Activated T-helper 1 cell treated with anti-CD3 and anti-CD28 coated beads, Interleukin-12 subunit alpha, Interleukin-12 subunit beta, Interleukin-2, Interleukin-4 antibody, amounts not matched to agents 30 ng/mL and 10 ng/mL and 1 ng/mL, durations not matched to agents 14 hours and 24 hours and 36 hours (primary cell): ENCODE results near the gene COPG1. TPM values are rescaled to one million over a fixed set of nuclear protein-coding genes. Genes with fewer than 3 reads are reported as not detected.

Experiments used
- DNase-seq: peaks from one replicate; pipeline ENCODE4 v3.0.0; 2021; ENCODE audit warnings: low spot score
- H3K27ac Mint-ChIP-seq: one replicate; pipeline ENCODE4 v1.8.0; 2021; ENCODE audit warnings: mild to moderate bottlenecking, mixed read lengths
- H3K27me3 Mint-ChIP-seq: one replicate; pipeline ENCODE4 v1.8.0; 2022; ENCODE audit warnings: mild to moderate bottlenecking, moderate library complexity, mixed read lengths; ENCODE audit not compliant: insufficient read depth
- H3K36me3 Mint-ChIP-seq: one replicate; pipeline ENCODE4 v1.8.0; 2021; ENCODE audit warnings: low read depth, mixed read lengths
- H3K4me1 Mint-ChIP-seq: one replicate; pipeline ENCODE4 v1.8.0; 2021; ENCODE audit warnings: low read depth, mixed read lengths
- H3K4me3 Mint-ChIP-seq: one replicate; pipeline ENCODE4 v1.8.0; 2021; ENCODE audit warnings: mild to moderate bottlenecking, moderate library complexity, mixed read lengths
- H3K9me3 Mint-ChIP-seq: one replicate; pipeline ENCODE4 v1.8.0; 2021; ENCODE audit warnings: mixed read lengths
- intact Hi-C: fragments of 100-400 bp; cut with micrococcal nuclease; formaldehyde crosslinking; loops from one replicate; pipeline ENCODE4 v1.15.1; 2024
- total RNA-seq: library from RNA; stranded (reverse); gene quantifications from 2 replicates; pipeline ENCODE4 v1.2.3, GENCODE V29; 2022

The COPG1 gene
- total RNA-seq, 1 donor from 2014 or later = 160 TPM

- Mint-ChIP-seq H3K4me3 (peak overlapping the region; percentile 83), H3K36me3 (peaks cover 5% of the 10 kb centered on the region), H3K9me3 (no peaks in the 10 kb centered on the region), H3K27me3 (no peaks in the 10 kb centered on the region), H3K4me1 (peaks cover 39% of the 10 kb centered on the region), H3K27ac (peak overlapping the region; percentile 88)
- no peak for DNase-seq
- intact Hi-C loops = loop anchor here (1.0 to 10.0 kb wide), 5 partner anchors 32 to 665 kb away; partner anchors contain the start of genes CNBP and RAB43
Observed at GRCh38 chr3:129313665-129314385, 64.4 kb downstream of the COPG1 start.

- Mint-ChIP-seq H3K4me3 (peak overlapping the region; percentile 83), H3K27me3 (no peaks in the 10 kb centered on the region), H3K4me1 (peaks cover 38% of the 10 kb centered on the region), H3K36me3 (peaks cover 5% of the 10 kb centered on the region), H3K9me3 (no peaks in the 10 kb centered on the region), H3K27ac (peak overlapping the region; percentile 88)
- intact Hi-C loops = loop anchor here (1.0 to 10.0 kb wide), 6 partner anchors 32 to 665 kb away; partner anchors contain the start of genes CNBP, RAB43 and TMCC1
- peak; percentile 67 for DNase-seq
Observed at GRCh38 chr3:129314386-129315222, 65.2 kb downstream of the COPG1 start.

- intact Hi-C loops = loop anchor here (2.0 to 10.0 kb wide), 4 partner anchors 133 to 577 kb away; partner anchors contain the start of genes CNBP, RAB43 and TMCC1
Observed at GRCh38 chr3:129315223-129315997, 66.0 kb downstream of the COPG1 start.

GRCh38 chr3:129315998-129316247 lies 66.5 kb downstream of the COPG1 start:
- Mint-ChIP-seq H3K36me3 (peaks cover 2% of the 10 kb centered on the region), H3K4me1 (peaks cover 33% of the 10 kb centered on the region), H3K27ac (peak overlapping the region; percentile 80), H3K9me3 (no peaks in the 10 kb centered on the region), H3K27me3 (no peaks in the 10 kb centered on the region), H3K4me3 (peak overlapping the region; percentile 81)
- intact Hi-C loops = loop anchor here (1.0 to 10.0 kb wide), 13 partner anchors 8 to 576 kb away; partner anchors contain the start of genes ACAD9, CNBP, COPG1 and EFCAB12
- no peak for DNase-seq

More at GRCh38 chr3:129315223-129315997, 66.0 kb downstream of the COPG1 start:
- Mint-ChIP-seq H3K9me3 (no peaks in the 10 kb centered on the region), H3K36me3 (peaks cover 5% of the 10 kb centered on the region), H3K27ac (peak overlapping the region; percentile 96), H3K4me3 (peak overlapping the region; percentile 95), H3K27me3 (no peaks in the 10 kb centered on the region), H3K4me1 (peaks cover 38% of the 10 kb centered on the region)
- peak; percentile 31 for DNase-seq

GRCh38 chr3:129316248-129317013 lies 67.0 kb downstream of the COPG1 start:
- DNase-seq = peak; percentile 88
- H3K27ac Mint-ChIP-seq = peak overlapping the region; percentile 80
- peaks cover 2% of the 10 kb centered on the region for H3K36me3 Mint-ChIP-seq
- peak overlapping the region; percentile 81 for H3K4me3 Mint-ChIP-seq
- peaks cover 32% of the 10 kb centered on the region for H3K4me1 Mint-ChIP-seq
- no peaks in the 10 kb centered on the region for H3K27me3 Mint-ChIP-seq
- no peaks in the 10 kb centered on the region for H3K9me3 Mint-ChIP-seq
- intact Hi-C loops = loop anchor here (1.0 to 10.0 kb wide), 11 partner anchors 8 to 576 kb away; partner anchors contain the start of genes ACAD9, COPG1, EFCAB12 and HMCES

- Mint-ChIP-seq H3K27ac (no peak overlapping the region), H3K36me3 (peaks cover 2% of the 10 kb centered on the region), H3K27me3 (no peaks in the 10 kb centered on the region), H3K4me1 (peaks cover 25% of the 10 kb centered on the region), H3K9me3 (no peaks in the 10 kb centered on the region), H3K4me3 (peak overlapping the region; percentile 75)
- intact Hi-C loops = loop anchor here (2.0 to 10.0 kb wide), 5 partner anchors 112 to 575 kb away; partner anchors contain the start of genes ACAD9, EFCAB12, IFT122 and TMCC1
- no peak for DNase-seq
Observed at GRCh38 chr3:129317014-129317771, 67.8 kb downstream of the COPG1 start.

GRCh38 chr3:129317848-129318247 lies 68.4 kb downstream of the COPG1 start:
- no peak for DNase-seq
- Mint-ChIP-seq H3K4me1 (peaks cover 18% of the 10 kb centered on the region), H3K36me3 (peaks cover 2% of the 10 kb centered on the region), H3K27ac (no peak overlapping the region), H3K9me3 (no peaks in the 10 kb centered on the region), H3K4me3 (no peak overlapping the region), H3K27me3 (no peaks in the 10 kb centered on the region)
- intact Hi-C loops = loop anchor here (2.0 to 10.0 kb wide), 5 partner anchors 111 to 574 kb away; partner anchors contain the start of genes ACAD9, EFCAB12, IFT122 and TMCC1

- H3K27me3 Mint-ChIP-seq = no peaks in the 10 kb centered on the region
- peaks cover 8% of the 10 kb centered on the region for H3K4me1 Mint-ChIP-seq
- intact Hi-C loops = loop anchor here (5.0 to 10.0 kb wide), 2 partner anchors 514 to 573 kb away; partner anchors contain the start of gene TMCC1
- H3K36me3 Mint-ChIP-seq = peaks cover under 1% of the 10 kb centered on the region
- DNase-seq = no peak
- no peak overlapping the region for H3K27ac Mint-ChIP-seq
- no peak overlapping the region for H3K4me3 Mint-ChIP-seq
- H3K9me3 Mint-ChIP-seq = no peaks in the 10 kb centered on the region
Observed at GRCh38 chr3:129318921-129319320, 69.5 kb downstream of the COPG1 start.

GRCh38 chr3:129320261-129320660 lies 70.9 kb downstream of the COPG1 start:
- intact Hi-C loops = no loop called here
- Mint-ChIP-seq H3K4me3 (no peak overlapping the region), H3K9me3 (no peaks in the 10 kb centered on the region), H3K27me3 (no peaks in the 10 kb centered on the region), H3K4me1 (no peaks in the 10 kb centered on the region), H3K36me3 (no peaks in the 10 kb centered on the region), H3K27ac (no peak overlapping the region)
- no peak for DNase-seq

- no peaks in the 10 kb centered on the region for H3K9me3 Mint-ChIP-seq
Observed at GRCh38 chr3:129320825-129321487, 71.5 kb downstream of the COPG1 start.

GRCh38 chr3:129321887-129322286 lies 72.5 kb downstream of the COPG1 start:
- Mint-ChIP-seq H3K4me3 (no peak overlapping the region), H3K4me1 (no peaks in the 10 kb centered on the region), H3K36me3 (no peaks in the 10 kb centered on the region), H3K27me3 (no peaks in the 10 kb centered on the region), H3K27ac (no peak overlapping the region), H3K9me3 (no peaks in the 10 kb centered on the region)
- intact Hi-C loops = no loop called here
- no peak for DNase-seq

More at GRCh38 chr3:129320825-129321487, 71.5 kb downstream of the COPG1 start:
- Mint-ChIP-seq H3K27me3 (no peaks in the 10 kb centered on the region), H3K4me1 (no peaks in the 10 kb centered on the region), H3K27ac (no peak overlapping the region), H3K36me3 (no peaks in the 10 kb centered on the region), H3K4me3 (no peak overlapping the region)
- intact Hi-C loops = no loop called here
- DNase-seq = no peak
